Tibial nerve (tissue), 4 donors: Measurements from ENCODE around the gene RIMOC1.

Experiments
- EP300 ChIP-seq, 2 donors: sonication (generic); formaldehyde crosslinking; IDR thresholded peaks; one replicate each; pipeline ENCODE4 v1.6.1; 2017; ENCODE audit warnings: antibody characterized with exemption in 2 of 2, mild to moderate bottlenecking in 1 of 2
- POLR2A ChIP-seq, 2 donors: fragments of 450-650 bp; IDR thresholded peaks; one replicate each; pipeline ENCODE4 v1.6.1; 2017; ENCODE audit warnings: antibody characterized with exemption in 2 of 2, mild to moderate bottlenecking in 2 of 2, moderate library complexity in 2 of 2
- TF ChIP-seq, protein P1 (sequence below), 5 experiments: fragments of 200-600 bp in 3 of 5; fragments of 450-650 bp in 2 of 5; sonication (generic) in 3 of 5; IDR thresholded peaks; one replicate each; pipeline ENCODE4 v1.5.1; 2016 to 2019; ENCODE audit warnings: antibody characterized with exemption in 5 of 5, mild to moderate bottlenecking in 3 of 5, moderate library complexity in 2 of 5

DNA sequence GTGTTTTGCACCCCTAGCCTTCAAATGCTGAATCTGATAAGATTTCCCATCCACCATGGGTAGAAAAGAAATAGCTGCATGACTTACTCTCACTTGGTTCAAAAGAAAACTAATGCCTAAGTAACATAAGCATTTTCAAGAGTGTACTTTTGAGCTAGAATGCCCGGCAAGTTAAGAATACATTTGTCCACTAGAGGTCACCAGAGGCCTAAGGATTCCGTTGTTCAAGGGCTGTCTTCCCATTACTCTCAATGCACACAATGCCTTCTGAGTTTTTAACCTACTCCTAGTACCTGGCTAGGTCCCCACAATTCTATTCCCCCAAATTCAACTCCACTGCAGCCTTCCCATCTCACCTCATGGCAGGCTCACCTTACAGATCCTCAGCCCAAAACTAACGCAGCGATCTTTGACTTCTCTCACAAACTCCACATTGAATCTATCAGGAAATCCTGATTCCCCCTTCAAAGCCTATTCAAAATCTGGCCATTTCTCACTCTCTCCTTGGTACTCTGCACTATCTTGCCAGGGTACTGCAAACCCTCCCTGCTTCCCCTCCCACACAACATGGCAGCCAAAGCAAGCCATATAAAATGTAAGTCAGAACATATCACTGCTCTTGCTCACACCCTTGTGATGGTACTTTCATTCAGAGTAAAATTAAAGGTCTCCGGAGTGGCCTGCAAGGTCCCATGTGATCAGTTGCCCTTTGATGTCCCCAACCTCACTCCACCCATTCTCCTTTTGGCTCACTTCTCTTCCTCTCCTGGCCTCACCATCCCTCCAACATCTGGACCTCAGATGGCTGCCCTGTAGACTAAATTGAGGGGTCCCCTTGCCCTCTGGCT lies 47.3 kb upstream of the RIMOC1 start:
- TF ChIP-seq, protein P1, sequence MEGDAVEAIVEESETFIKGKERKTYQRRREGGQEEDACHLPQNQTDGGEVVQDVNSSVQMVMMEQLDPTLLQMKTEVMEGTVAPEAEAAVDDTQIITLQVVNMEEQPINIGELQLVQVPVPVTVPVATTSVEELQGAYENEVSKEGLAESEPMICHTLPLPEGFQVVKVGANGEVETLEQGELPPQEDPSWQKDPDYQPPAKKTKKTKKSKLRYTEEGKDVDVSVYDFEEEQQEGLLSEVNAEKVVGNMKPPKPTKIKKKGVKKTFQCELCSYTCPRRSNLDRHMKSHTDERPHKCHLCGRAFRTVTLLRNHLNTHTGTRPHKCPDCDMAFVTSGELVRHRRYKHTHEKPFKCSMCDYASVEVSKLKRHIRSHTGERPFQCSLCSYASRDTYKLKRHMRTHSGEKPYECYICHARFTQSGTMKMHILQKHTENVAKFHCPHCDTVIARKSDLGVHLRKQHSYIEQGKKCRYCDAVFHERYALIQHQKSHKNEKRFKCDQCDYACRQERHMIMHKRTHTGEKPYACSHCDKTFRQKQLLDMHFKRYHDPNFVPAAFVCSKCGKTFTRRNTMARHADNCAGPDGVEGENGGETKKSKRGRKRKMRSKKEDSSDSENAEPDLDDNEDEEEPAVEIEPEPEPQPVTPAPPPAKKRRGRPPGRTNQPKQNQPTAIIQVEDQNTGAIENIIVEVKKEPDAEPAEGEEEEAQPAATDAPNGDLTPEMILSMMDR (IDR thresholded peaks at IDR 0.05) = peak; percentile 68 to 77 (median 73)
- TF ChIP-seq POLR2A (IDR thresholded peaks at IDR 0.05) (no peak), EP300 (IDR thresholded peaks at IDR 0.05) (no peak)
